CD4-positive, CD25-positive, alpha-beta regulatory T cell (primary cell): ENCODE data around the gene CSNK2A3. TPM values are rescaled to one million over a fixed set of nuclear protein-coding genes. Genes with fewer than 3 reads are reported as not detected.

Experiments used
- ATAC-seq, 2 donors: fragments of 150-1000 bp; cut with Tn5 transposase; one replicate each; pipeline ENCODE4 v1.10.0; 2021; ENCODE audit warnings: low read depth in 2 of 2, moderate number of reproducible peaks in 2 of 2, moderate library complexity in 1 of 2
- DNase-seq, 3 donors: peaks; one replicate each; pipeline versions ENCODE4 v3.0.0 to v3.0.0-alpha.2; 2012 to 2022; ENCODE audit warnings: mixed read lengths in 1 of 3
- H3K27ac ChIP-seq: one replicate; pipeline ENCODE4 v1.7.0; 2013; ENCODE audit warnings: mild to moderate bottlenecking, low read length; ENCODE audit not compliant: insufficient read depth, poor library complexity, severe bottlenecking
- H3K27me3 ChIP-seq: one replicate; pipeline ENCODE4 v1.7.0; 2013; ENCODE audit warnings: low read length; ENCODE audit not compliant: control insufficient read depth, insufficient read depth
- H3K36me3 ChIP-seq: one replicate; pipeline ENCODE4 v1.7.0; 2013; ENCODE audit warnings: mild to moderate bottlenecking, low read length, moderate library complexity; ENCODE audit not compliant: control insufficient read depth, insufficient read depth
- H3K4me1 ChIP-seq: 2 replicates; pipeline ENCODE4 v1.7.0; 2013; ENCODE audit warnings: mild to moderate bottlenecking, low read length; ENCODE audit not compliant: insufficient read depth, control insufficient read depth, poor library complexity, severe bottlenecking
- H3K4me3 ChIP-seq: one replicate; pipeline ENCODE4 v1.7.0; 2013; ENCODE audit warnings: low read depth, mild to moderate bottlenecking, low read length, moderate library complexity
- H3K9me3 ChIP-seq, 2 experiments: 1 replicate in 1 of 2; 2 replicates in 1 of 2; pipeline ENCODE4 v1.7.0; 2013; ENCODE audit warnings: low read length in 2 of 2, mild to moderate bottlenecking in 1 of 2, moderate library complexity in 1 of 2; ENCODE audit not compliant: control insufficient read depth in 2 of 2
- H3K27ac Mint-ChIP-seq, 3 donors: one replicate each; pipeline ENCODE4 v1.8.0; 2020 to 2022; ENCODE audit warnings: mild to moderate bottlenecking in 3 of 3, mixed read lengths in 3 of 3, moderate library complexity in 2 of 3
- H3K27me3 Mint-ChIP-seq: one replicate; pipeline ENCODE4 v1.8.0; 2022; ENCODE audit warnings: mild to moderate bottlenecking, mixed read lengths
- H3K36me3 Mint-ChIP-seq: one replicate; pipeline ENCODE4 v1.8.0; 2020; ENCODE audit warnings: mixed read lengths
- H3K4me1 Mint-ChIP-seq, 4 donors: one replicate each; pipeline ENCODE4 v1.8.0; 2020 to 2022; ENCODE audit warnings: mixed read lengths in 4 of 4, mild to moderate bottlenecking in 1 of 4
- H3K4me3 Mint-ChIP-seq, 4 donors: one replicate each; pipeline ENCODE4 v1.8.0; 2020 to 2022; ENCODE audit warnings: mild to moderate bottlenecking in 4 of 4, mixed read lengths in 4 of 4, moderate library complexity in 3 of 4
- H3K9me3 Mint-ChIP-seq, 7 donors: one replicate each; pipeline ENCODE4 v1.8.0; 2020 to 2022; ENCODE audit warnings: mixed read lengths in 7 of 7, mild to moderate bottlenecking in 3 of 7, moderate library complexity in 2 of 7
- polyA plus RNA-seq, 4 donors: library from polyadenylated mRNA; unstranded; fragments of 300-500 nt; fragmentation: Illumina TruSeq; gene quantifications; one replicate each; pipeline ENCODE4 v1.2.3, GENCODE V29; 2021
- total RNA-seq: library from RNA; stranded (reverse); gene quantifications from one replicate; pipeline ENCODE4 v1.2.3, GENCODE V29; 2022

The CSNK2A3 gene
- total and polyA plus RNA-seq, 5 donors from 2014 or later: 1.2 to 1.6 (median 1.3) TPM; not detected in 1

- H3K9me3 Mint-ChIP-seq: no peaks in the 10 kb centered on the region
Measured at GRCh38 chr11:11316651-11317230, 36.3 kb downstream of the CSNK2A3 start.

DNA sequence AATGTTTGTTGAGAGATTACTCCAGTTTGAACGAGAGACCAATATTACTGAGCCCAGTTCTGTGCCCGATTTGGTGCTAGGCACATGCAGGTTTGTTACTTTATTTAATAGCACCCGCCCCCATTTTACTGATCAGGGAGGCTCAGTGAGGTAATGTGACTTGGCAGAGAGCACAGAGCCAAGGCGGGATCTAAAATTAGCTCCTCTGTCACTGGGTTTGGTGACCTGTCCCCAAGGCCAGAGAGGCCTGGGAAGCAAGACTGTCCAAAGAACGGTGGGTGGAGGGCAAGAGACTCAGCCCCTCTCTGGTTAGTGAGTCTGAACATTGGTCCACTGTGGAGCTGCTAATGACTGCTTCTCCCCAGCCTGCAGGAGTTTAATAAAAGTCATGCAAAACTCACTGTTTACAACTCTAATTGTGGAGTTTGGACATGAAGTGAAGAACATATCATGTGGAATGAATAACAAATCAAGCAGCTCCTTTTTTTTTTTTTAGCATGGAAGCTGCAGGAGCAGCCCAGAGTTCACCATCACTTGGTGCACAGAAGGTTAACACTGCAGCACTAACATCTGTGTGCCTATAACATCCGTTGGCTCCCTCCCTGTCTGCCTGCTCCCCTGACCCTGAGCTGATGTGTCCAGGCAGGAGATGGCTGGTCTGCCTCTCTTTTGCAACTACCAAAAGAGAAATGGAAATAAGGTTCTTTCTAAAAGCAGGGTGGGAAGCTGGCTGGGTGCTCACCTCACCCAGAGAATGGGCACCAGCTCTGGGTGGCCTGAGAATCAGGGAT, 39.0 kb downstream of the CSNK2A3 start:
- H3K9me3 Mint-ChIP-seq: peaks cover 0 to 4% (median 0%) of the 10 kb centered on the region in 7 donors
- no peak overlapping the region for H3K4me3 ChIP-seq
- ATAC-seq (no peak), DNase-seq (no peak)
- no peak overlapping the region for H3K4me3 Mint-ChIP-seq
- no peaks in the 10 kb centered on the region for H3K36me3 Mint-ChIP-seq
- no peaks in the 10 kb centered on the region for H3K36me3 ChIP-seq
- H3K9me3 ChIP-seq: no peaks in the 10 kb centered on the region
- H3K27ac ChIP-seq: no peak overlapping the region
- H3K27me3 ChIP-seq: no peaks in the 10 kb centered on the region
- H3K27ac Mint-ChIP-seq: no peak overlapping the region
- H3K4me1 Mint-ChIP-seq: peaks cover 0 to 7% (median 2%) of the 10 kb centered on the region in 4 donors
- no peaks in the 10 kb centered on the region for H3K4me1 ChIP-seq
- H3K27me3 Mint-ChIP-seq: no peaks in the 10 kb centered on the region

More at GRCh38 chr11:11316651-11317230, 36.3 kb downstream of the CSNK2A3 start:
- Mint-ChIP-seq H3K4me1 (no peaks in the 10 kb centered on the region), H3K36me3 (no peaks in the 10 kb centered on the region), H3K27me3 (no peaks in the 10 kb centered on the region), H3K27ac (no peak overlapping the region), H3K4me3 (no peak overlapping the region)
- Histone ChIP-seq H3K27ac (no peak overlapping the region), H3K9me3 (no peaks in the 10 kb centered on the region), H3K27me3 (no peaks in the 10 kb centered on the region), H3K4me1 (no peaks in the 10 kb centered on the region), H3K4me3 (no peak overlapping the region), H3K36me3 (no peaks in the 10 kb centered on the region)
- ATAC-seq (no peak), DNase-seq (no peak)

- peaks cover 0 to 7% (median 2%) of the 10 kb centered on the region in 4 donors for H3K4me1 Mint-ChIP-seq
- no peak for DNase-seq
Measured at GRCh38 chr11:11313426-11313825, 39.6 kb downstream of the CSNK2A3 start.

DNA sequence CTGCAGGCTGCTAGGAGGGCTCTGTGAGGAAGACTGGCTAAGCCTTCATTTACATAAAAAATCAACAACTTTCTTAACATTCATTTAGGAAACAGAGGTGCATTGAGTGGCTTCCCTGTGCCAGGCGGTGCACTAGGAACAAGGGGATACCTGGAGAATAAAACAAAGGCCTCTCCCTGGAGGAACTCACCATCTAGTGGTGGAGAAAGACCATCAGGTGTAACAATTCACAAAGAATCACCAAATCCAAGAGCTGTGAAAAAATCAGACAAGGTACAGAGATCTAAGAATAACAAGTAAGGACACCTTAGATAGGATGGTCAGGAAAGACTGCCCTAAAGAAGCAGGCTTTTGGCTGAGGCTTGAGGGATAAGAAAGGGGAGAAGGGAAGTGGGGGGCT, 40.3 kb downstream of the CSNK2A3 start:
- Mint-ChIP-seq H3K4me1 (peaks cover 0 to 7% (median 2%) of the 10 kb centered on the region in 4 donors), H3K27ac (peak overlapping the region in 2 of 3 donors; percentile 20 to 22), H3K27me3 (no peaks in the 10 kb centered on the region), H3K36me3 (no peaks in the 10 kb centered on the region), H3K4me3 (no peak overlapping the region), H3K9me3 (peaks cover 0 to 4% (median 0%) of the 10 kb centered on the region in 7 donors)
- H3K27me3 ChIP-seq: no peaks in the 10 kb centered on the region
- DNase-seq: no peak
- H3K4me1 ChIP-seq: no peaks in the 10 kb centered on the region
- no peak overlapping the region for H3K4me3 ChIP-seq
- H3K9me3 ChIP-seq: no peaks in the 10 kb centered on the region
- no peak for ATAC-seq
- no peak overlapping the region for H3K27ac ChIP-seq
- H3K36me3 ChIP-seq: no peaks in the 10 kb centered on the region

More at GRCh38 chr11:11313426-11313825, 39.6 kb downstream of the CSNK2A3 start:
- no peak overlapping the region for H3K4me3 ChIP-seq
- ATAC-seq: no peak
- Mint-ChIP-seq H3K9me3 (peaks cover 0 to 4% (median 0%) of the 10 kb centered on the region in 7 donors), H3K27me3 (no peaks in the 10 kb centered on the region), H3K4me3 (no peak overlapping the region), H3K36me3 (no peaks in the 10 kb centered on the region), H3K27ac (no peak overlapping the region)
- H3K36me3 ChIP-seq: no peaks in the 10 kb centered on the region
- no peaks in the 10 kb centered on the region for H3K9me3 ChIP-seq
- H3K27ac ChIP-seq: no peak overlapping the region
- H3K4me1 ChIP-seq: no peaks in the 10 kb centered on the region
- H3K27me3 ChIP-seq: no peaks in the 10 kb centered on the region

DNA sequence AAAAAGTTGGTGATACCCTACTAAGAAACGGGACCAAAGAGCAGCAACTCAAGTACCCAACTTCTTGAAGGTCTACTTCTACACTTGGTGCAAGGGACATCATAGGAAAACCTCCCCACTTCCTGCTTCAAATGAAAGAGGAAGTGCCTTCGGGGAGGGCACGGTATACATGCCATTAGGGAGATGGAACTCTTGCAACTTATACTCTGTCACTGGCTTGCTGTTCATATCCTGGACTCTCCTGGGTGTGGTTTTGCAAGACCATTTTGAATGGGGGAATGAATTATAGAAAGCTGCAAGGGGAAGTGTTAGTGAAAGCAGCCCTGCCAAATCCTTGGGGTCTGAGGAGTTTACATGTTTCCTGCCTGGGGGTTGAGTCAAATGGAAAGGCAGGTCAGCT, 41.9 kb downstream of the CSNK2A3 start:
- H3K27ac Mint-ChIP-seq: no peak overlapping the region
- H3K9me3 Mint-ChIP-seq: peaks cover 0 to 4% (median 0%) of the 10 kb centered on the region in 7 donors
- no peaks in the 10 kb centered on the region for H3K36me3 Mint-ChIP-seq
- Histone ChIP-seq H3K4me3 (no peak overlapping the region), H3K36me3 (no peaks in the 10 kb centered on the region), H3K4me1 (no peaks in the 10 kb centered on the region), H3K27ac (no peak overlapping the region), H3K9me3 (no peaks in the 10 kb centered on the region), H3K27me3 (no peaks in the 10 kb centered on the region)
- no peaks in the 10 kb centered on the region for H3K27me3 Mint-ChIP-seq
- ATAC-seq: no peak
- H3K4me1 Mint-ChIP-seq: peaks cover 0 to 7% (median 2%) of the 10 kb centered on the region in 4 donors
- H3K4me3 Mint-ChIP-seq: no peak overlapping the region
- DNase-seq: peak in 1 of 3 donors; percentile 33

- Histone ChIP-seq H3K4me1 (no peaks in the 10 kb centered on the region), H3K36me3 (no peaks in the 10 kb centered on the region), H3K27ac (no peak overlapping the region), H3K4me3 (no peak overlapping the region), H3K27me3 (no peaks in the 10 kb centered on the region), H3K9me3 (no peaks in the 10 kb centered on the region)
- no peak overlapping the region for H3K27ac Mint-ChIP-seq
- ATAC-seq: no peak
- no peaks in the 10 kb centered on the region for H3K27me3 Mint-ChIP-seq
- peaks cover 0 to 7% (median 2%) of the 10 kb centered on the region in 4 donors for H3K4me1 Mint-ChIP-seq
- peaks cover 0 to 4% (median 0%) of the 10 kb centered on the region in 7 donors for H3K9me3 Mint-ChIP-seq
- no peak overlapping the region for H3K4me3 Mint-ChIP-seq
- no peak for DNase-seq
- H3K36me3 Mint-ChIP-seq: no peaks in the 10 kb centered on the region
Measured at GRCh38 chr11:11309906-11310305, 43.1 kb downstream of the CSNK2A3 start.

- ATAC-seq: no peak
- Histone ChIP-seq H3K4me1 (no peaks in the 10 kb centered on the region), H3K4me3 (no peak overlapping the region), H3K9me3 (no peaks in the 10 kb centered on the region), H3K36me3 (no peaks in the 10 kb centered on the region), H3K27ac (no peak overlapping the region), H3K27me3 (no peaks in the 10 kb centered on the region)
- peak overlapping the region in 1 of 4 donors; percentile 7 for H3K4me3 Mint-ChIP-seq
- H3K36me3 Mint-ChIP-seq: no peaks in the 10 kb centered on the region
- no peaks in the 10 kb centered on the region for H3K27me3 Mint-ChIP-seq
- H3K9me3 Mint-ChIP-seq: peaks cover 0 to 4% (median 0%) of the 10 kb centered on the region in 7 donors
- H3K4me1 Mint-ChIP-seq: peaks cover 0 to 7% (median 2%) of the 10 kb centered on the region in 4 donors
- no peak for DNase-seq
- no peak overlapping the region for H3K27ac Mint-ChIP-seq
Measured at GRCh38 chr11:11308249-11308648, 44.8 kb downstream of the CSNK2A3 start.
